OCI-LY7 (cell line): ENCODE data around the gene KIRREL3. TPM values are rescaled to one million over a fixed set of nuclear protein-coding genes. Genes with fewer than 3 reads are reported as not detected.

Experiments
- BruUV-seq: library from RNA; stranded (reverse); fragments of 400-500 nt; replicated peaks from 2 replicates; lab custom pipeline; 2021; lab: Mats Ljungman, UMichigan
- CTCF ChIA-PET: fragments of 300-600 bp; sonication (Branson Sonifier 250); formaldehyde crosslinking; loops from one replicate; lab custom pipeline; 2022; ENCODE audit warnings: antibody characterized with exemption; ENCODE audit not compliant: unreplicated experiment; lab: Charles Lee
- POLR2A ChIA-PET: fragments of 300-600 bp; sonication (Branson Sonifier 250); formaldehyde crosslinking; loops from one replicate; lab custom pipeline; 2022; ENCODE audit warnings: antibody characterized with exemption; lab: Charles Lee
- DNase-seq: peaks from one replicate; pipeline ENCODE4 v3.0.0-alpha.2; 2015; ENCODE audit warnings: low spot score
- H2AFZ ChIP-seq: fragments of 200-600 bp; sonication (generic), shearing (Covaris generic); 2 replicates; pipeline ENCODE4 v1.6.1; 2014; ENCODE audit warnings: mild to moderate bottlenecking, antibody characterized with exemption, low read length, moderate library complexity
- H3K27ac ChIP-seq: fragments of 200-600 bp; sonication (generic); 2 replicates; pipeline ENCODE4 v1.5.1; 2014; ENCODE audit warnings: mixed run types, low read depth, mild to moderate bottlenecking, moderate library complexity, low read length, inconsistent platforms; ENCODE audit not compliant: poor library complexity, severe bottlenecking
- H3K36me3 ChIP-seq: fragments of 200-600 bp; sonication (generic); 2 replicates; pipeline ENCODE4 v1.6.1; 2014; ENCODE audit warnings: mild to moderate bottlenecking, antibody characterized with exemption, low read length, moderate library complexity, mixed read lengths; ENCODE audit not compliant: insufficient read depth
- H3K4me1 ChIP-seq: fragments of 200-600 bp; sonication (generic); 2 replicates; pipeline ENCODE4 v1.5.1; 2014; ENCODE audit warnings: mild to moderate bottlenecking, low read length; ENCODE audit not compliant: insufficient read depth, poor library complexity, severe bottlenecking
- H3K4me2 ChIP-seq: fragments of 200-600 bp; sonication (generic); 2 replicates; pipeline ENCODE4 v1.6.1; 2014; ENCODE audit warnings: mild to moderate bottlenecking, low read length
- H3K4me3 ChIP-seq: fragments of 200-600 bp; sonication (generic); 2 replicates; pipeline ENCODE4 v1.5.1; 2014; ENCODE audit warnings: mild to moderate bottlenecking, low read depth, low read length; ENCODE audit not compliant: poor library complexity, severe bottlenecking
- H3K79me2 ChIP-seq: fragments of 200-600 bp; sonication (generic); 2 replicates; pipeline ENCODE4 v1.6.1; 2016; ENCODE audit warnings: low read depth, mild to moderate bottlenecking, low read length, moderate library complexity, mixed read lengths; ENCODE audit not compliant: insufficient read depth
- H3K9me2 ChIP-seq: fragments of 200-600 bp; sonication (generic); 2 replicates; pipeline ENCODE4 v1.6.1; 2016; ENCODE audit warnings: mild to moderate bottlenecking, low read length, mixed read lengths; ENCODE audit not compliant: insufficient read depth
- H3K9me3 ChIP-seq: fragments of 200-600 bp; sonication (generic); 2 replicates; pipeline ENCODE4 v1.6.1; 2014; ENCODE audit warnings: mild to moderate bottlenecking, mixed run types, low read length, mixed read lengths
- H4K20me1 ChIP-seq: fragments of 200-600 bp; sonication (generic); 2 replicates; pipeline ENCODE4 v1.6.1; 2014; ENCODE audit warnings: mild to moderate bottlenecking, antibody characterized with exemption, low read length, moderate library complexity, mixed read lengths; ENCODE audit not compliant: insufficient read depth
- CTCF ChIP-seq: fragments of 200-600 bp; sonication (generic); conservative IDR thresholded peaks from 2 replicates; pipeline ENCODE4 v1.5.1; 2014; ENCODE audit warnings: mild to moderate bottlenecking, antibody characterized with exemption, low read length, moderate library complexity, mixed read lengths
- EZH2phosphoT487 ChIP-seq: fragments of 200-600 bp; sonication (generic); IDR thresholded peaks from 2 replicates; pipeline ENCODE4 v1.6.1; 2018; ENCODE audit warnings: low read depth, borderline replicate concordance, mild to moderate bottlenecking, mixed run types, antibody characterized with exemption, low read length, moderate library complexity, mixed read lengths
- intact Hi-C: fragments of 100-400 bp; cut with micrococcal nuclease; formaldehyde crosslinking; loops from one replicate; pipeline ENCODE4 v1.10.0; 2022; ENCODE audit not compliant: unreplicated experiment
- total RNA-seq, 2 experiments: library from RNA; depleted of rRNA in 1 of 2; stranded (reverse); fragments of >200 nt in 1 of 2; shearing (Covaris generic) in 1 of 2; gene quantifications; 2 replicates each; pipeline ENCODE4 v1.2.3, GENCODE V29; 2014 to 2022

KIRREL3 gene
- total RNA-seq, 2 experiments from 2014 or later = not detected

GRCh38 chr11:126443120-126443519, 557.5 kb downstream of the KIRREL3 start:
- no peaks in the 10 kb centered on the region for H3K9me3 ChIP-seq
- peak overlapping the region; percentile 26; the same call in 1 of the 2 replicates for H2AFZ ChIP-seq
- peak overlapping the region; percentile 38; the same call in 1 of the 2 replicates for H3K4me2 ChIP-seq
- POLR2A ChIA-PET = interaction anchor here (0.6 to 3.2 kb wide), 3 partner anchors 10 to 38 kb away, joined by 3 to 18 read pairs (median 4); no protein-coding TSS in a partner anchor
- H3K79me2 ChIP-seq = no peaks in the 10 kb centered on the region
- H3K4me3 ChIP-seq = no peak overlapping the region
- intact Hi-C loops = loop anchor here (1.0 to 10.0 kb wide), 4 partner anchors 23 to 252 kb away; no protein-coding TSS in a partner anchor
- no TSS peak for BruUV-seq
- H3K36me3 ChIP-seq = no peaks in the 10 kb centered on the region
- peaks cover 32% of the 10 kb centered on the region for H3K4me1 ChIP-seq
- H4K20me1 ChIP-seq = no peaks in the 10 kb centered on the region
- TF ChIP-seq CTCF (no peak), EZH2phosphoT487 (no peak)
- CTCF ChIA-PET = interaction anchor here (0.5 to 6.3 kb wide), 4 partner anchors 24 to 227 kb away, joined by 4 to 59 read pairs (median 5); no protein-coding TSS in a partner anchor
- H3K27ac ChIP-seq = no peak overlapping the region
- H3K9me2 ChIP-seq = no peaks in the 10 kb centered on the region
- peak; percentile 22 for DNase-seq

GRCh38 chr11:126440792-126441514, 559.6 kb downstream of the KIRREL3 start:
- Histone ChIP-seq H3K27ac (no peak overlapping the region), H3K9me2 (no peaks in the 10 kb centered on the region), H3K9me3 (no peaks in the 10 kb centered on the region), H4K20me1 (no peaks in the 10 kb centered on the region), H3K4me1 (peaks cover 32% of the 10 kb centered on the region), H3K4me2 (peak overlapping the region; percentile 52), H2AFZ (peak overlapping the region; percentile 59; the same call in 1 of the 2 replicates), H3K4me3 (no peak overlapping the region), H3K36me3 (no peaks in the 10 kb centered on the region), H3K79me2 (no peaks in the 10 kb centered on the region)
- no TSS peak for BruUV-seq
- TF ChIP-seq EZH2phosphoT487 (no peak), CTCF (peak; percentile 95)
- DNase-seq = peak; percentile 75
- intact Hi-C loops = loop anchor here (1.0 to 10.0 kb wide), 6 partner anchors 92 to 904 kb away; no protein-coding TSS in a partner anchor
- CTCF ChIA-PET = interaction anchor here (1.1 to 6.3 kb wide), 3 partner anchors 39 to 131 kb away, joined by 3 to 59 read pairs (median 8); no protein-coding TSS in a partner anchor
- POLR2A ChIA-PET = interaction anchor here (1.4 to 1.5 kb wide), 2 partner anchors 20 to 25 kb away, joined by 3 to 8 read pairs; no protein-coding TSS in a partner anchor
